Erythroblast (primary cell): ENCODE measurements around the gene PSMG1.

Source experiments
- GATA1 ChIP-seq: IDR thresholded peaks from 2 replicates; pipeline ENCODE4 v1.6.1; 2011; ENCODE audit warnings: low read depth, mild to moderate bottlenecking, control low read depth, low read length, moderate library complexity
- POLR2A ChIP-seq: IDR thresholded peaks from 2 replicates; pipeline ENCODE4 v1.6.1; 2011; ENCODE audit warnings: mild to moderate bottlenecking, low read length

GRCh38 chr21:39193380-39193779 lies 10.1 kb upstream of the PSMG1 start:
- TF ChIP-seq POLR2A (no peak), GATA1 (no peak)
